ENCODE data around the gene MPDZ.

DNA sequence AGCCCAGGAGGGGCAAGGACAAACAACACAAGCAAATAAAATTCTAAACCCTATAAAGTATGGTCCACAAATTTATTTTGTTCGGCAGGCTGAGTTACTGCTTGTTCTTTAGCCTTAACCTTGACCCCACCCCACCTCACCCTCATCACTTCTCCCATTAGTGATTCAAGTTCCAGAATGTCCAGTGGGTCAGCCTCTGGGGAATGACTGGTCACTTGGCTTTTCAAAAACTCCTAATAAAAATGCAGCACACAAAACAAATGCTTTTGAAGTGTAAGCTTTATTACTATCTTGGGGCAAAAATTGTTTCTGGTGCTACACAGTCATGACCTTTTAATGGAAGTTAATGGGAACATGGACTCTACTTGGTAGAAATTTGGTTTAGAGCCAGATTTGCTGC, 142.1 kb downstream of the MPDZ start:
- TF ChIP-seq, protein P1, sequence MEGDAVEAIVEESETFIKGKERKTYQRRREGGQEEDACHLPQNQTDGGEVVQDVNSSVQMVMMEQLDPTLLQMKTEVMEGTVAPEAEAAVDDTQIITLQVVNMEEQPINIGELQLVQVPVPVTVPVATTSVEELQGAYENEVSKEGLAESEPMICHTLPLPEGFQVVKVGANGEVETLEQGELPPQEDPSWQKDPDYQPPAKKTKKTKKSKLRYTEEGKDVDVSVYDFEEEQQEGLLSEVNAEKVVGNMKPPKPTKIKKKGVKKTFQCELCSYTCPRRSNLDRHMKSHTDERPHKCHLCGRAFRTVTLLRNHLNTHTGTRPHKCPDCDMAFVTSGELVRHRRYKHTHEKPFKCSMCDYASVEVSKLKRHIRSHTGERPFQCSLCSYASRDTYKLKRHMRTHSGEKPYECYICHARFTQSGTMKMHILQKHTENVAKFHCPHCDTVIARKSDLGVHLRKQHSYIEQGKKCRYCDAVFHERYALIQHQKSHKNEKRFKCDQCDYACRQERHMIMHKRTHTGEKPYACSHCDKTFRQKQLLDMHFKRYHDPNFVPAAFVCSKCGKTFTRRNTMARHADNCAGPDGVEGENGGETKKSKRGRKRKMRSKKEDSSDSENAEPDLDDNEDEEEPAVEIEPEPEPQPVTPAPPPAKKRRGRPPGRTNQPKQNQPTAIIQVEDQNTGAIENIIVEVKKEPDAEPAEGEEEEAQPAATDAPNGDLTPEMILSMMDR (conservative IDR thresholded peaks at IDR 0.05; ENCODE audit: low read depth, low read length): no peak
- no peak for TF ChIP-seq POLR2A (IDR thresholded peaks at IDR 0.05; ENCODE audit: low read depth, low read length)
- TF ChIP-seq RAD21 (IDR thresholded peaks at IDR 0.05; ENCODE audit: low read length): no peak
- no peak for TF ChIP-seq MXI1 (IDR thresholded peaks at IDR 0.05; ENCODE audit: borderline replicate concordance, low read depth, low read length)
- no peak for TF ChIP-seq BHLHE40 (IDR thresholded peaks at IDR 0.05; ENCODE audit: low read depth, low read length)
- TF ChIP-seq CEBPB (IDR thresholded peaks at IDR 0.05; ENCODE audit: low read depth, low read length): no peak
